NCI-H2107 (cell line): ENCODE results near the gene SAMD1.
"Not testable (repeated sequence)": the region's sequence is repeated elsewhere in the genome, so short reads cannot be mapped to it uniquely, and the experiment has no call there.

Experiments used
- DNase-seq: peaks from one replicate; lab custom pipeline; 2025; lab: John Stamatoyannopoulos, UW

Gene SAMD1

DNA sequence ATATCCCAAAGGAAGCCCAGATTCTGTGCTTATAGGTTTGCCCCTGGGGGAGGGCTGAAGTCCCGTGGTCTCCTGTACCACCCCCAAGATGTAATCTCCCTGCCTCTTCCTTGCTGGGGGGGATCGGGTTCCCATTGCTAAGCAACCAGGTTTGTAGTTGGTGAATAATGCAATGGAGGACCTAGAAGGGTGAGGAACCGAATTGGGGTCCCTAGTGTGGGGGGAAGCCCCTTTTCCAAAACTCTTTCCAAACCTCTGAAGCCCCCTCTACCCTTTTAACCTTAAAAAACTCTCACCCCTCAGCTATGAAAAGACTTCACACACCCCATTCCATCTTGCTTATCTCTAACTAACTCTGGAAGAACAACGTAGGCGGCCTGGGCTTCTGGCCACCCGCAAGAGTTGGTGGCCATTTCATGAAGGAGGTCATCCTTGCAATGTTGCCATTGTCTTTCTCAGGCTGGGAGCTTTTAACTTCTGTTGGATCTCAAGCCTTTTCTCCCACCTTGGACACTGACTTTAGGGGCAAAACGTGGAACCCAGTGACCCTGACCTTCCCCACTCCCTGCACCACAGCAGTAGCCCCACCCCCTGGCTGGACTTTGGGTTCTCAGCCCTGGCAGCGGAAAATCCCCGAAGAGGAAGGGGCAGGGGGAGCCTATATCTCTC, 29.3 kb downstream of the SAMD1 start:
- no peak for DNase-seq

- no peak for DNase-seq
Measured at GRCh38 chr19:14059652-14060155, 30.8 kb downstream of the SAMD1 start.

- DNase-seq = no peak
Measured at GRCh38 chr19:14059093-14059480, 31.5 kb downstream of the SAMD1 start.

- DNase-seq = no peak
Measured at GRCh38 chr19:14058182-14059092, 32.1 kb downstream of the SAMD1 start.

DNA sequence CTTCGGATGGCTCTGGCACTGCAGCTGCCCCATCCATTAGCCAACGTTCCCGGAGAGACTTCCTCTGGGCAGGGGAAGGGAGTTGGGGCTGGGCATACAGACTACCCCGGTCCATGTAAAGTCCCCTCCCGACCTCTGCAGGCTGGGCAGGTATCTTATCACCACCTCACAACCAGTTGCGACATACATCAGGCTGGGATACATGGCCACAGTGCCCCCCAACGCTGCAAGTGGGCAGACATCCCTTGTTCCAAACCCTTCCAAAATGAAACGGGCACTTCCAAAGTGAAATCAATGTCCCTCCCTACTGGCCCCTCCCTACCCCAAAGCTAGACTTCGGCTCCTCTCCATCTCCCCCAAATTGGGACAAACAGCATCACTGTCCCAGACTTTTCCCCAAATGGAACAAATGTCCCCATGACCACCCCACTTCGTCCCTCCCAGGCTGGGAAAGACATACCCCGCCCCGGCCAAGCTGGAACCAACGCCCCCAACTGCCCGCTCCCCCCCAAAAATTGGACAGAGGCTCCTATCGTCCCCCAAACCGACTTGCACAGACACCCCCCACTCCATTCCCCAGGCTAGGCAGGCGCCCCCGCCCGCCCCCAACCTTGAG, 33.7 kb downstream of the SAMD1 start:
- no peak for DNase-seq

DNA sequence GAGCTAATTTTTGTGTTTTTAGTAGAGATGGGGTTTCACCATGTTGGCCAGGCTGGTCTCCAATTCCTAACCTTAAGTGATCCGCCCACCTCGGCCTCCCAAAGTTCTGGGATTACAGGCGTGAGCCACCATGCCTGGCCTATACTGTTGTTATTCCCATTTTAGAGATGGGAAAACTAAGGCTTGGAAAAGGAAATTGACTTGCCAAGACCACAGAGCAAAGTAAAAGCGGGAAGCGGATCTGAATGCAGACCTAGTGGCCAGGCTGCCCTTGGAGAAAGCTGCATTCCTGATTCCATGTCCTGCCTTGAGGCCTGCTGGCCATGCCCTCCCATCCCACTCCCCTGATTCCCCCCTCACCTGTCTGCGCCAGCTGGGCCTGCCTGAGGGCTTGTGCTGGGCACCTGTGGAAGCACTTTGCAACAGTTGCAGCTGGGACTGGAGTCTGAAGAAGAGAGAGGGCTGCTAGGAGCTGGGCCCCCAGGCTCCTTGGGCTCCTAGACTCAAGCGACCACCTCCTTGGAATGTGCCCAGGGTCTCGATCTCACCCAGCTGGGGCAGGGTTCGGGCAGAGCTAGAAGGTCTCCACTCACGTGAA, 34.4 kb downstream of the SAMD1 start:
- no peak for DNase-seq

GRCh38 chr19:14055396-14055795, 35.2 kb downstream of the SAMD1 start:
- no peak for DNase-seq

- no peak for DNase-seq
Measured at GRCh38 chr19:14054721-14055120, 35.8 kb downstream of the SAMD1 start.

GRCh38 chr19:14054099-14054498, 36.5 kb downstream of the SAMD1 start:
- DNase-seq = no peak

- no peak for DNase-seq
Measured at GRCh38 chr19:14053500-14053899, 37.1 kb downstream of the SAMD1 start.

DNA sequence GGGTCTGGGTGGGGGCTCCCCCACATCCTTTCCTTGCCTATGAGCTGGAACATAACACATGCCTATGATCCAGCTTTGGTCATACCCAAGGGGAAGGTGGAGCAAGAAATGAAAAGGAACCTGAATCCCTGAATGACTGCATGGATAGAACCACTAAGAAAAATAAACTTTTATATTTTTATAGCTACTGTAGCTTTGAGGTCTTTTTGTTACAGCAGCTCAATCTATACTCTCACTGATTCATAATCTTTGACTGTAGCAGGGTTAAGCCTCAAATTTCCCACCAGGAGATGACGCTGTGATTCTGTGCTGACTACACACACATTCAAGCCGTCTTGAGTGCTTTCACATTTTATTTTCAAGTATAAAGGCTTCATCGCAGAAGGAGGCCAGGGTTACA, 37.5 kb downstream of the SAMD1 start:
- DNase-seq = no peak

GRCh38 chr19:14052470-14052869, 38.1 kb downstream of the SAMD1 start:
- no peak for DNase-seq

GRCh38 chr19:14051980-14052379, 38.6 kb downstream of the SAMD1 start:
- DNase-seq = no peak

DNA sequence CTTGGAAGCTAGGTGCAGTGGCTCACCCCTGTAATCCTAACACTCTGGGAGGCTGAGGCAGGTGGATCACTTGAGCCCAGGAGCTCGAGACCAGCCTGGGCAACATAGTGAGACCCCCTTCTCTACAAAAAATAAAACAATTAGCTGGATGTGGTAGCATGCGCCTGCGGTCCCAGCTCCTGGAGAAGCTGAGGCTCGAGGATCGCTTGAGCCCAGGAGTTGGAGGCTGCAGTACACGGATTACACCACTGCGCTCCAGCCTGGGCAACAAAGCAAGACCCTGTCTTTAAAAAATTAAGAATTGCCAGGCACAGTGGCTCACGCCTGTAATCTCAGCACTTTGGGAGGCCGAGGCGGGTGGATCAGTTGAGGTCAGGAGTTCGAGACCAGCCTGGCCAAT, 39.6 kb downstream of the SAMD1 start:
- not testable (repeated sequence) for DNase-seq

DNA sequence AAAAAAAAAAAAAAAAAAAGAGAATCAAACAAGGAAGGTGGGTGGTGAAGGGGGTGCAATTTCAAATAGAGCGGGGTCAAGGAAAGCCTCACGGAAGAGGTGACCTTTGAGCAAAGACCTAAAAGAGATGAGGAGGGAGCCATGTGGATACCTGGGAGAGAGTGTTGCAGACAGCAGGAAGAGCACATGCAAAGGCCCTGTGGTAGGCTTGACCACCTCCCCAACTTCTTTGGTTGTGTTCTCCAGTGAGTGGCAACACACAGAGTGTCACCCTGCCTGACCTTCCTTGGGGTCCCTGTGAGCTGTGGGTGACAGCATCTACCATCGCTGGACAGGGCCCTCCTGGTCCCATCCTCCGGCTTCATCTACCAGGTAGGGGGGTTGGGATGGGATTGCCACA, 40.0 kb downstream of the SAMD1 start:
- DNase-seq = no peak

- DNase-seq = no peak
Measured at GRCh38 chr19:14048443-14049153, 42.0 kb downstream of the SAMD1 start.

DNA sequence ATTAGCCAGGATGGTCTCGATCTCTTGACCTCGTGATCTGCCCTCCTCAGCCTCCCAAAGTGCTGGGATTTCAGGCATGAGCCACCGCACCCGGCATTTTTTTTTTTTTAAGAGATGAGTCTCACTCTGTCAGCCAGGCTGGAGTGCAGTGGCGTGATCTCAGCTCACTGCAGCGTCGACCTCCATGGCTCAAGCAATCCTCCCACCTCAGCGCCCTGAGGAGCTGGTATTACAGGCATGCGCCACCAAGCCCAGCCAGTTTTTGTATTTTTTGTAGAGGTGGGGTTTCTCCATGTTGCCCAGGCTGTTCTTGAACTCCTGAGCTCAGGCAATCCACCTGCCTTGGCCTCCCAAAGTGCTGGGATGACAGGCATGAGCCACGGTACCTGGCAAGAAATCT, 42.7 kb downstream of the SAMD1 start:
- not testable (repeated sequence) for DNase-seq

DNA sequence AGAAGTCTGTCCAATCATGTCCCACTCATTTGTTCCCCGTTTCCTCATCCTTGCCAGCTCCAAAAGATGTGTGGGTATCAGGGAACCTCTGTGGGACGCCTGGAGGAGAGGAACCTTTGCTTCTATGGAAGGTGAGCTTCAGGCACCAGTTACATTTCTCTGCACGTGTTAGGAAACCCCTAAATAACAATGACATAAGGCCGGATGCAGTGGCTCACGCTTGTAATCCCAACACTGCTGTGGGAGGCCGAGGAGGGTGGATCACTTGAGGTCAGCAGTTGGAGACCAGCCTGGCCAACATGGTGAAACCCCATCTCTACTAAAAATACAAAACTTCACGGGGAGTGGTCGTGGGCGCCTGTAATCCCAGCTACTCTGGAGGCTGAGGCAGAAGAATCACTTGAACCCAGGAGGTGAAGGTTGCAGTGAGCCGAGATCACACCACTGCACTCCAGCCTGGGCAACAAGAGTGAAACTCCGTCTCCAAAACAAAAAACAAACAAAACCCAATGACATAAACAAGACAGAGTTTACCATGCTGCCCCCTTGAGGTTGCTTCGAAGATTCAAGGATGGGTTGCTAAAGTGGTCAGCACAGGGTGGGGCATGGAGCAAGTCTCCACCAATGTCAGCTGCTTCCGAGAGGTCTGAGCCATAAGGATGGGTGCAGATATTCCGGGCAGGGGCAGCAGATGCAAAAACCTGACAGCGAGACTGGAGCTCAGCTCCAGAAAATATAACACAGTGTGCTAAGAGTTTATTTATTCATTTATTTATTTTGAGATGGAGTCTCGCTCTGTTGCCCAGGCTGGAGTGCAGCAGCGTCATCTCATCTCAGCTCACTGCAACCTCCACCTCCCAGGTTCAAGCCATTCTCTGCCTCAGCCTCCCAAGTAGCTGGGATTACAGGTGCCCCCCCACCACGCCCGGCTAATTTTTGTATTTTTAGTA, 47.6 kb downstream of the SAMD1 start:
- DNase-seq = not testable (repeated sequence)

DNA sequence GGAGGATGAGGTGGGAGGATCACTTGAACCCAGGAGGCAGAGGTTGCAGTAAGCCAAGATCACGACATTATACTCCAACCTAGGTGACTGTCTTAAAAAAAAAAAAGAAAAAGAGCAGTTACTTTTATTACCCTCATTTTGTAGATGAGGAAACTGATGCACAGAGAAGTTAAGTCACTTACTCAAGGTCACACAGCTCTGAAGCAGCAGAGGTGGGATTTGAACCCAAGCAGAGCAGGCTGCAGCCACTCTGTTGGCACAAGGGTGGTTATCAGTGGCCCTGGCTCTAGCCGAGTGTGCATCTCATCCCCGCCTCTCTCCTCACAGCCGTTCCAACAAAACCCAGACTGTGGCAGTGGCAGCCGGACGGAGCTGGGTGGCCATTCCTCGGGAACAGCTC, 51.4 kb downstream of the SAMD1 start:
- DNase-seq = no peak
